GM10266 (cell line): ENCODE results near the gene YJEFN3.

Experiments used
- DNase-seq: peaks from one replicate; pipeline ENCODE4 v3.0.0; 2012; ENCODE audit errors: extremely low spot score
- CTCF ChIP-seq: IDR thresholded peaks from 2 replicates; pipeline ENCODE4 v1.5.1; 2012; ENCODE audit warnings: mild to moderate bottlenecking, low read depth; ENCODE audit not compliant: control insufficient read depth, insufficient read depth; ENCODE audit errors: missing control alignments

Gene YJEFN3

GRCh38 chr19:19570571-19570970 is 41.9 kb downstream of the YJEFN3 start:
- TF ChIP-seq CTCF = no peak
- DNase-seq = no peak

GRCh38 chr19:19571071-19571786 is 42.5 kb downstream of the YJEFN3 start:
- TF ChIP-seq CTCF = no peak
- no peak for DNase-seq

GRCh38 chr19:19575411-19575810 is 46.7 kb downstream of the YJEFN3 start:
- no peak for DNase-seq
- no peak for TF ChIP-seq CTCF

- no peak for TF ChIP-seq CTCF
- DNase-seq = no peak
Observed at GRCh38 chr19:19578252-19578651, 49.5 kb downstream of the YJEFN3 start.

GRCh38 chr19:19579533-19580361 is 51.0 kb downstream of the YJEFN3 start:
- no peak for TF ChIP-seq CTCF
- DNase-seq = no peak

- TF ChIP-seq CTCF = no peak
Observed at GRCh38 chr19:19580418-19580817, 51.7 kb downstream of the YJEFN3 start.

GRCh38 chr19:19581391-19581790 is 52.7 kb downstream of the YJEFN3 start:
- no peak for TF ChIP-seq CTCF
- no peak for DNase-seq

More at GRCh38 chr19:19580418-19580817, 51.7 kb downstream of the YJEFN3 start:
- no peak for DNase-seq
